H9 (cell line): Measurements from ENCODE around the gene ADCY1. TPM values are rescaled to one million over a fixed set of nuclear protein-coding genes. Genes with fewer than 3 reads are reported as not detected.

Experiments
- DNase-seq: peaks from one replicate; pipeline ENCODE4 v3.0.0-alpha.2; 2017
- H2AFZ ChIP-seq: one replicate; pipeline ENCODE4 v1.6.1; 2013; ENCODE audit warnings: mild to moderate bottlenecking, low read length, control low read depth, moderate library complexity
- H2AK5ac ChIP-seq: 2 replicates; pipeline ENCODE4 v1.6.1; 2013; ENCODE audit warnings: low read length, control low read depth, mixed read lengths; ENCODE audit not compliant: insufficient read length
- H2BK120ac ChIP-seq: one replicate; pipeline ENCODE4 v1.6.1; 2013; ENCODE audit warnings: low read depth, mild to moderate bottlenecking, low read length, control low read depth, inconsistent platforms; ENCODE audit not compliant: poor library complexity, severe bottlenecking
- H2BK12ac ChIP-seq: 2 replicates; pipeline ENCODE4 v1.6.1; 2013; ENCODE audit warnings: low read length, control low read depth, mixed read lengths, low read depth; ENCODE audit not compliant: insufficient read length
- H2BK15ac ChIP-seq: 2 replicates; pipeline ENCODE4 v1.6.1; 2013; ENCODE audit warnings: low read depth, low read length, control low read depth
- H2BK20ac ChIP-seq: one replicate; pipeline ENCODE4 v1.6.1; 2013; ENCODE audit warnings: low read depth, mild to moderate bottlenecking, low read length, control low read depth, inconsistent platforms; ENCODE audit not compliant: poor library complexity, severe bottlenecking
- H2BK5ac ChIP-seq: 2 replicates; pipeline ENCODE4 v1.6.1; 2013; ENCODE audit warnings: low read length, control low read depth, mixed read lengths; ENCODE audit not compliant: insufficient read length
- H3K14ac ChIP-seq: 2 replicates; pipeline ENCODE4 v1.6.1; 2013; ENCODE audit warnings: low read length, control low read depth; ENCODE audit not compliant: insufficient read depth
- H3K18ac ChIP-seq: 2 replicates; pipeline ENCODE4 v1.6.1; 2013; ENCODE audit warnings: low read depth, mild to moderate bottlenecking, mixed read lengths, low read length, control low read depth; ENCODE audit not compliant: insufficient read length
- H3K23ac ChIP-seq: 2 replicates; pipeline ENCODE4 v1.6.1; 2013; ENCODE audit warnings: low read length, control low read depth, mixed read lengths, low read depth; ENCODE audit not compliant: insufficient read length
- H3K23me2 ChIP-seq: 2 replicates; pipeline ENCODE4 v1.6.1; 2013; ENCODE audit warnings: low read depth, mild to moderate bottlenecking, mixed read lengths, low read length, control low read depth; ENCODE audit not compliant: insufficient read length, poor library complexity, severe bottlenecking
- H3K27ac ChIP-seq: 2 replicates; pipeline ENCODE4 v1.5.1; 2013; ENCODE audit warnings: low read length, control low read depth, mixed read lengths, low read depth; ENCODE audit not compliant: insufficient read length
- H3K27me3 ChIP-seq: 2 replicates; pipeline ENCODE4 v1.6.1; 2013; ENCODE audit warnings: low read length, control low read depth, inconsistent platforms; ENCODE audit not compliant: insufficient read depth
- H3K4ac ChIP-seq: 2 replicates; pipeline ENCODE4 v1.6.1; 2013; ENCODE audit warnings: low read depth, mild to moderate bottlenecking, control low read depth, inconsistent platforms, low read length, moderate library complexity
- H3K4me1 ChIP-seq: 2 replicates; pipeline ENCODE4 v1.6.1; 2013; ENCODE audit warnings: low read length, control low read depth, inconsistent platforms; ENCODE audit not compliant: insufficient read depth
- H3K4me2 ChIP-seq: 2 replicates; pipeline ENCODE4 v1.6.1; 2013; ENCODE audit warnings: low read length, control low read depth, mixed read lengths; ENCODE audit not compliant: insufficient read length, insufficient read depth
- H3K56ac ChIP-seq: 2 replicates; pipeline ENCODE4 v1.6.1; 2013; ENCODE audit warnings: low read depth, mild to moderate bottlenecking, mixed read lengths, low read length, control low read depth; ENCODE audit not compliant: insufficient read length
- H3K79me1 ChIP-seq: 2 replicates; pipeline ENCODE4 v1.6.1; 2013; ENCODE audit warnings: low read depth, mild to moderate bottlenecking, moderate library complexity, low read length, control low read depth, inconsistent platforms; ENCODE audit not compliant: insufficient read depth, poor library complexity, severe bottlenecking
- H3K79me2 ChIP-seq: 2 replicates; pipeline ENCODE4 v1.6.1; 2013; ENCODE audit warnings: low read length, control low read depth, inconsistent platforms; ENCODE audit not compliant: insufficient read depth
- H3K9ac ChIP-seq: 2 replicates; pipeline ENCODE4 v1.6.1; 2013; ENCODE audit warnings: low read length, control low read depth, mixed read lengths; ENCODE audit not compliant: insufficient read length; ENCODE audit errors: extremely low read depth
- H3K9me3 ChIP-seq: one replicate; pipeline ENCODE4 v1.6.1; 2013; ENCODE audit warnings: low read depth, low read length, inconsistent platforms; ENCODE audit not compliant: control insufficient read depth
- H3T11ph ChIP-seq: one replicate; pipeline ENCODE4 v1.6.1; 2013; ENCODE audit warnings: mild to moderate bottlenecking, low read length, control low read depth, inconsistent platforms
- H4K20me1 ChIP-seq: one replicate; pipeline ENCODE4 v1.6.1; 2013; ENCODE audit not compliant: control insufficient read depth, insufficient read length, insufficient read depth
- H4K5ac ChIP-seq: 2 replicates; pipeline ENCODE4 v1.6.1; 2013; ENCODE audit warnings: low read depth, mild to moderate bottlenecking, mixed read lengths, low read length, control low read depth; ENCODE audit not compliant: insufficient read length
- H4K8ac ChIP-seq: replicated peaks from 2 replicates; pipeline ENCODE4 v1.6.1; 2013; ENCODE audit warnings: low read length, control low read depth, mixed read lengths, low read depth; ENCODE audit not compliant: insufficient read length
- H4K91ac ChIP-seq: 2 replicates; pipeline ENCODE4 v1.6.1; 2013; ENCODE audit warnings: low read depth, mild to moderate bottlenecking, moderate library complexity, mixed read lengths, low read length, control low read depth; ENCODE audit not compliant: insufficient read length
- H3K27ac Mint-ChIP-seq, 3 experiments: 2 replicates in 2 of 3; 3 replicates in 1 of 3; pipeline ENCODE4 v1.8.0; 2020 to 2021; ENCODE audit warnings: mixed read lengths in 3 of 3, mild to moderate bottlenecking in 1 of 3, moderate library complexity in 1 of 3
- H3K27me3 Mint-ChIP-seq: 2 replicates; pipeline ENCODE4 v1.8.0; 2021; ENCODE audit warnings: low read depth, mild to moderate bottlenecking, moderate library complexity, mixed read lengths
- H3K36me3 Mint-ChIP-seq, 3 experiments: 2 replicates in 2 of 3; 3 replicates in 1 of 3; pipeline ENCODE4 v1.8.0; 2020 to 2021; ENCODE audit warnings: low read depth in 3 of 3, mixed read lengths in 3 of 3; ENCODE audit not compliant: insufficient read depth in 1 of 3
- H3K4me1 Mint-ChIP-seq, 2 experiments: 2 replicates each; pipeline ENCODE4 v1.8.0; 2020; ENCODE audit warnings: mixed read lengths in 2 of 2
- H3K4me3 Mint-ChIP-seq, 2 experiments: 2 replicates in 1 of 2; 3 replicates in 1 of 2; pipeline ENCODE4 v1.8.0; 2020 to 2021; ENCODE audit warnings: mild to moderate bottlenecking in 2 of 2, mixed read lengths in 2 of 2, moderate library complexity in 1 of 2
- H3K9me3 Mint-ChIP-seq, 2 experiments: 2 replicates in 1 of 2; 3 replicates in 1 of 2; pipeline ENCODE4 v1.8.0; 2020; ENCODE audit warnings: mild to moderate bottlenecking in 2 of 2, mixed read lengths in 2 of 2, moderate library complexity in 1 of 2
- WGBS: extraction: QIAGEN DNeasy Blood & Tissue Kit; methylation state at CpG from one replicate; pipeline ENCODE4 v1.1.7; 2013; ENCODE audit warnings: missing lambda C conversion rate, low lambda C conversion rate, mixed read lengths; ENCODE audit not compliant: insufficient read length; ENCODE audit errors: extremely low coverage; 5-methylcytosine and 5-hydroxymethylcytosine counted together
- total RNA-seq: library from RNA; stranded (reverse); gene quantifications from 2 replicates; pipeline ENCODE4 v1.2.1, GENCODE V29; 2021
- TF ChIP-seq, protein P1 (sequence below): fragments of 200-600 bp; sonication (generic); conservative IDR thresholded peaks from 3 replicates; pipeline ENCODE4 v1.8.0; 2021; ENCODE audit warnings: antibody characterized with exemption, mild to moderate bottlenecking

ADCY1 gene
- total RNA-seq, 1 experiment from 2014 or later = 21.6 TPM

DNA sequence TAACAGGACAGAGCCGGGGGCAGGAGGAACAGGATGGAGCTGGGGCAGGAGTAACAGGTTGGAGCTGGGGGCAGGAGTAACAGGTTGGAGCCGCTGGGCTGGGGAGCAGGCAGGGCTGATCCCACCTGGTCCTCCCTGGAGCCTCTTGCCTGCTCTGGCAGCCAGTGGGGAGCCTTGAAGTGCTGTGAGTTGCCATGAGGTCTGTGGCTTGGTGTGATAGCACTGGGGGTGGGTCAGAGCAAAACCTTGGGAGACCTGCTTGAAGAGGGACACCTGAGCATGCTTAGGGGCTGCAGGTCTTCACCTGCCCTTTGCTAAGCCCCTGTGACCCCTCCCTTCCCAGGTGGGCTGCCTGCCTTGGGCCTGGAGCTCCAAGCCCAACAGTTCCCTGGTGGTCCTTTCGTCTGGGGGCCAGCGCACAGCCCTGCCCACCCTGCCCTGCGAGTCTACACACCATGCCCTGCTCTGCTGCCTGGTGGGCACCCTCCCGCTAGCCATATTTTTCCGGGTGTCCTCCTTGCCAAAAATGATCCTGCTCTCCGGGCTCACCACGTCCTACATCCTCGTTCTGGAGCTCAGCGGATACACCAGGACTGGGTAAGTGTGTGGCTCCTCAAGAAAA is 111.6 kb downstream of the ADCY1 start:
- no peak overlapping the region for H2BK20ac ChIP-seq

More for the DNA sequence above, 111.6 kb downstream of the ADCY1 start:
- Histone ChIP-seq H2BK15ac (no peak overlapping the region), H3K23ac (no peak overlapping the region), H2AK5ac (no peak overlapping the region), H2BK5ac (no peak overlapping the region), H3K9me3 (no peaks in the 10 kb centered on the region), H4K91ac (no peak overlapping the region), H2AFZ (no peak overlapping the region), H3K9ac (no peak overlapping the region), H3K4me1 (no peaks in the 10 kb centered on the region), H3K79me2 (no peaks in the 10 kb centered on the region), H4K5ac (no peak overlapping the region), H3K27ac (no peak overlapping the region), H3K18ac (no peak overlapping the region), H3K56ac (no peak overlapping the region), H2BK12ac (no peak overlapping the region), H3K79me1 (no peaks in the 10 kb centered on the region), H3K4ac (no peak overlapping the region), H3K4me2 (no peak overlapping the region), H3K23me2 (no peaks in the 10 kb centered on the region), H2BK120ac (no peak overlapping the region), H4K8ac (no peak overlapping the region), H4K20me1 (peaks cover 4% of the 10 kb centered on the region), H3K27me3 (no peaks in the 10 kb centered on the region), H3T11ph (no peak overlapping the region), H3K14ac (no peak overlapping the region; the same call in 1 of the 2 replicates)
- no peak overlapping the region for H3K4me3 Mint-ChIP-seq
- H3K36me3 Mint-ChIP-seq = peaks cover 6 to 19% (median 7%) of the 10 kb centered on the region in 3 experiments
- no peaks in the 10 kb centered on the region for H3K9me3 Mint-ChIP-seq
- TF ChIP-seq, protein P1, sequence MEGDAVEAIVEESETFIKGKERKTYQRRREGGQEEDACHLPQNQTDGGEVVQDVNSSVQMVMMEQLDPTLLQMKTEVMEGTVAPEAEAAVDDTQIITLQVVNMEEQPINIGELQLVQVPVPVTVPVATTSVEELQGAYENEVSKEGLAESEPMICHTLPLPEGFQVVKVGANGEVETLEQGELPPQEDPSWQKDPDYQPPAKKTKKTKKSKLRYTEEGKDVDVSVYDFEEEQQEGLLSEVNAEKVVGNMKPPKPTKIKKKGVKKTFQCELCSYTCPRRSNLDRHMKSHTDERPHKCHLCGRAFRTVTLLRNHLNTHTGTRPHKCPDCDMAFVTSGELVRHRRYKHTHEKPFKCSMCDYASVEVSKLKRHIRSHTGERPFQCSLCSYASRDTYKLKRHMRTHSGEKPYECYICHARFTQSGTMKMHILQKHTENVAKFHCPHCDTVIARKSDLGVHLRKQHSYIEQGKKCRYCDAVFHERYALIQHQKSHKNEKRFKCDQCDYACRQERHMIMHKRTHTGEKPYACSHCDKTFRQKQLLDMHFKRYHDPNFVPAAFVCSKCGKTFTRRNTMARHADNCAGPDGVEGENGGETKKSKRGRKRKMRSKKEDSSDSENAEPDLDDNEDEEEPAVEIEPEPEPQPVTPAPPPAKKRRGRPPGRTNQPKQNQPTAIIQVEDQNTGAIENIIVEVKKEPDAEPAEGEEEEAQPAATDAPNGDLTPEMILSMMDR = no peak
- no peaks in the 10 kb centered on the region for H3K27me3 Mint-ChIP-seq
- H3K4me1 Mint-ChIP-seq = peaks cover 4 to 5% of the 10 kb centered on the region in 2 experiments; a peak in 2 of 4 replicates
- peak; percentile 24 for DNase-seq
- no CpG with 5 or more reads among the region's 11 CpGs for WGBS
- H3K27ac Mint-ChIP-seq = peak overlapping the region in 2 of 3 experiments; percentile 2 to 76; a peak in 2 of 7 replicates
